Eye (tissue), 1 donor: ENCODE data around the gene CAMK1D.
A peak's percentile ranks its signal among the peaks of the same experiment; 100 is the strongest.

Source experiments
- DNase-seq: peaks from one replicate; pipeline ENCODE4 v3.0.0-alpha.2; 2015

CAMK1D gene

GRCh38 chr10:12667052-12667451, 317.7 kb downstream of the CAMK1D start:
- DNase-seq, result no peak

GRCh38 chr10:12668634-12669033, 319.3 kb downstream of the CAMK1D start:
- DNase-seq, result no peak

GRCh38 chr10:12670004-12670403, 320.7 kb downstream of the CAMK1D start:
- DNase-seq, result no peak

GRCh38 chr10:12675186-12675585, 325.8 kb downstream of the CAMK1D start:
- no peak for DNase-seq

GRCh38 chr10:12679636-12680035, 330.3 kb downstream of the CAMK1D start:
- DNase-seq, result no peak

GRCh38 chr10:12681252-12681651, 331.9 kb downstream of the CAMK1D start:
- DNase-seq, result no peak

GRCh38 chr10:12684784-12685183, 335.4 kb downstream of the CAMK1D start:
- no peak for DNase-seq

- DNase-seq, result no peak
These were observed 336.1 kb downstream of the CAMK1D start for GRCh38 chr10:12685261-12686058.

GRCh38 chr10:12687996-12688395, 338.6 kb downstream of the CAMK1D start:
- DNase-seq, result no peak

- DNase-seq, result no peak
These were observed 340.5 kb downstream of the CAMK1D start for GRCh38 chr10:12689893-12690292.

GRCh38 chr10:12690525-12691126, 341.3 kb downstream of the CAMK1D start:
- no peak for DNase-seq

- no peak for DNase-seq
These were observed 342.2 kb downstream of the CAMK1D start for GRCh38 chr10:12691596-12691995.

GRCh38 chr10:12697764-12698163, 348.4 kb downstream of the CAMK1D start:
- no peak for DNase-seq

- DNase-seq, result no peak
These were observed 349.9 kb downstream of the CAMK1D start for GRCh38 chr10:12699258-12699700.

GRCh38 chr10:12699781-12700556, 350.6 kb downstream of the CAMK1D start:
- no peak for DNase-seq

- no peak for DNase-seq
These were observed 351.2 kb downstream of the CAMK1D start for GRCh38 chr10:12700557-12700874.

- DNase-seq, result no peak
These were observed 352.3 kb downstream of the CAMK1D start for GRCh38 chr10:12701696-12702095.

GRCh38 chr10:12702215-12702770, 352.9 kb downstream of the CAMK1D start:
- DNase-seq, result no peak

- DNase-seq, result no peak
These were observed 353.8 kb downstream of the CAMK1D start for GRCh38 chr10:12703126-12703525.

GRCh38 chr10:12703813-12704212, 354.5 kb downstream of the CAMK1D start:
- no peak for DNase-seq

GRCh38 chr10:12704488-12704887, 355.1 kb downstream of the CAMK1D start:
- DNase-seq, result no peak

GRCh38 chr10:12705943-12706342, 356.6 kb downstream of the CAMK1D start:
- DNase-seq, result no peak

GRCh38 chr10:12707461-12708185, 358.3 kb downstream of the CAMK1D start:
- peak; percentile 79 for DNase-seq
